ENCODE measurements around the gene FKBP15. TPM values are rescaled to one million over a fixed set of nuclear protein-coding genes. Genes with fewer than 3 reads are reported as not detected.

Gene FKBP15
- total and polyA plus RNA-seq, 2 of the 8 experiments (the other 6 are each of a cell fraction or from before 2014, with no cell fraction given) = 9.9 to 13.8 TPM

- no peak overlapping the region for H4K8ac ChIP-seq (ENCODE audit: extremely low read depth, insufficient read depth, low read length)
- H3K36me3 ChIP-seq (ENCODE audit: control insufficient read depth in 2 of 4, insufficient read depth in 4 of 4, low read length in 3 of 4) = peaks cover 0 to 3% (median 1%) of the 10 kb centered on the region in 4 experiments; a peak in 2 of 8 replicates
- no peak overlapping the region for H3K27ac ChIP-seq (ENCODE audit: low read depth, low read length)
- H3K79me1 ChIP-seq (ENCODE audit: low read depth, low read length) = peaks cover 4% of the 10 kb centered on the region; the same call in 1 of the 2 replicates
- H3K4me1 ChIP-seq (replicated peaks in 1 of 4; ENCODE audit: control insufficient read depth in 3 of 4, insufficient read depth in 4 of 4, low read length in 3 of 4) = no peaks in the 10 kb centered on the region
- CTCF ChIA-PET (ENCODE audit: partially characterized antibody) = no interaction called here
- H3K9ac ChIP-seq (replicated peaks in 1 of 4; ENCODE audit: extremely low read depth in 1 of 4, low read depth in 3 of 4, low read length in 3 of 4) = no peak overlapping the region
- H2BK120ac ChIP-seq (replicated peaks; ENCODE audit: low read depth, low read length) = no peak overlapping the region
- no peak overlapping the region for H2BK15ac ChIP-seq (ENCODE audit: low read length)
- H4K91ac ChIP-seq (replicated peaks; ENCODE audit: insufficient read length, low read length) = no peak overlapping the region
- no peak overlapping the region for H3K18ac ChIP-seq (ENCODE audit: extremely low read depth, low read length)
- no peak overlapping the region for H2BK20ac ChIP-seq (ENCODE audit: low read length)
- H3K23ac ChIP-seq (ENCODE audit: insufficient read length) = no peak overlapping the region
- H2AK5ac ChIP-seq (ENCODE audit: low read depth, low read length) = no peak overlapping the region
- H3K14ac ChIP-seq (ENCODE audit: insufficient read length) = no peak overlapping the region
- no peak overlapping the region for H3K4me2 ChIP-seq (ENCODE audit: insufficient read depth in 1 of 2, low read depth in 2 of 2, low read length in 2 of 2)
- DNase-seq (ENCODE audit: low read depth in 1 of 2, low spot score in 2 of 2) = no peak
- no peak overlapping the region for H3K4me3 ChIP-seq (ENCODE audit: extremely low read depth in 1 of 4, insufficient read depth in 2 of 4, low read depth in 3 of 4, low read length in 4 of 4)
- no peaks in the 10 kb centered on the region for H3K9me3 ChIP-seq (ENCODE audit: insufficient read depth in 2 of 2, low read depth in 1 of 2, low read length in 1 of 2)
- no peaks in the 10 kb centered on the region for H3K23me2 ChIP-seq (ENCODE audit: low read depth, low read length)
- no peaks in the 10 kb centered on the region for H3K79me2 ChIP-seq (ENCODE audit: control insufficient read depth in 1 of 2, insufficient read depth in 2 of 2, low read length in 2 of 2)
- FAIRE-seq = no peak
- TF ChIP-seq BRCA1 (IDR thresholded peaks at IDR 0.05; ENCODE audit: low read depth, low read length) (no peak), HDAC2 (IDR thresholded peaks at IDR 0.05; ENCODE audit: borderline replicate concordance in 1 of 2, low read depth in 2 of 2, low read length in 2 of 2) (no peak), RAD21 (IDR thresholded peaks at IDR 0.05 in 1 of 2, conservative IDR thresholded peaks at IDR 0.05 in 1 of 2; ENCODE audit: low read depth in 2 of 2, low read length in 2 of 2) (no peak), ATF2 (IDR thresholded peaks at IDR 0.05; ENCODE audit: low read length) (no peak), RBBP5 (IDR thresholded peaks at IDR 0.05; ENCODE audit: borderline replicate concordance, low read depth, low read length) (no peak), TAF1 (IDR thresholded peaks at IDR 0.05; ENCODE audit: low read depth, low read length) (no peak), SIX5 (IDR thresholded peaks at IDR 0.05; ENCODE audit: low read depth, low read length) (no peak), FOSL1 (IDR thresholded peaks at IDR 0.05; ENCODE audit: insufficient read depth, low read depth, low read length) (no peak), CREB1 (IDR thresholded peaks at IDR 0.05) (no peak), SUZ12 (IDR thresholded peaks at IDR 0.05; ENCODE audit: low read length) (no peak), YY1 (IDR thresholded peaks at IDR 0.05; ENCODE audit: low read depth, low read length) (no peak)
- no peak overlapping the region for H2BK5ac ChIP-seq (ENCODE audit: low read depth, low read length)
- H4K20me1 ChIP-seq (replicated peaks in 1 of 2; ENCODE audit: control insufficient read depth in 1 of 2, insufficient read depth in 2 of 2, low read length in 2 of 2) = no peaks in the 10 kb centered on the region
- no peak overlapping the region for H2BK12ac ChIP-seq (ENCODE audit: low read depth, low read length)
- 94% methylated on average over 10 of the region's 10 CpGs; no CpG with 5 or more reads in 1 of the 2 experiments for WGBS, 2 experiments (ENCODE audit: extremely low coverage in 1 of 2, insufficient coverage in 1 of 2, insufficient read length in 1 of 2, insufficient replicate concordance in 2 of 2, low coverage in 1 of 2, low lambda C conversion rate in 2 of 2, missing lambda C conversion rate in 1 of 2)
- H4K5ac ChIP-seq (ENCODE audit: insufficient read length, low read depth, low read length) = no peak overlapping the region
- H3K27me3 ChIP-seq (replicated peaks in 1 of 4; ENCODE audit: control insufficient read depth in 3 of 4, extremely low read depth in 1 of 4, insufficient read depth in 3 of 4, low read length in 3 of 4) = no peaks in the 10 kb centered on the region
- no peak overlapping the region for H2AFZ ChIP-seq (ENCODE audit: low read length)
- H3K56ac ChIP-seq (replicated peaks; ENCODE audit: insufficient read length, low read depth, low read length) = no peak overlapping the region
- H3K4ac ChIP-seq (replicated peaks; ENCODE audit: insufficient read length, low read depth, low read length) = no peak overlapping the region
- POLR2A ChIA-PET (ENCODE audit: partially characterized antibody) = no interaction called here
Observed at GRCh38 chr9:113210815-113211214, 10.3 kb downstream of the FKBP15 start.

Data from H1 (cell line).